Islet precursor cell (in vitro differentiated cells): ENCODE measurements around the gene ADAMTS3.
"Not testable (repeated sequence)": the region's sequence is repeated elsewhere in the genome, so short reads cannot be mapped to it uniquely, and the experiment has no call there.

Experiments
- DNase-seq: peaks from one replicate; pipeline ENCODE4 v3.0.0-alpha.2; 2018

Gene ADAMTS3

DNA sequence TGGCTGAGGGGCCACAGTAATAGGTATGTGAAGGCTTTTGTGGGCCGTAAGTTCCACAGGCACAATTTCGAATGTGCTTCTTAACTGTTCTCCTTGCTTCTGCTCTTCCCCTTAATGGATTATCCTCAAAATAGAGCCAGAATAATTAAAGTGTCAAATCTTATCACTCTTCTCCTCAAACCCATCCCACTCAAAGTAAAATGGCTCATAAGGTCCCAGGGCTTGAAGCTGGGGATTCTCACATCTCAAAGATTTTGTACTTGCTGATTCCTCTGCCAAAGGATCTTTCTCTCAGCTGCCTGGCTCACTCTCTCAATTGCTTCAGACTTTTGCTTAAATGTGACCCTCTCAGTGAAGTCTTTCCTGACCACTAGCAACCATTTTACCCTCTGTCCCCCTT is 16.6 kb downstream of the ADAMTS3 start:
- no peak for DNase-seq

DNA sequence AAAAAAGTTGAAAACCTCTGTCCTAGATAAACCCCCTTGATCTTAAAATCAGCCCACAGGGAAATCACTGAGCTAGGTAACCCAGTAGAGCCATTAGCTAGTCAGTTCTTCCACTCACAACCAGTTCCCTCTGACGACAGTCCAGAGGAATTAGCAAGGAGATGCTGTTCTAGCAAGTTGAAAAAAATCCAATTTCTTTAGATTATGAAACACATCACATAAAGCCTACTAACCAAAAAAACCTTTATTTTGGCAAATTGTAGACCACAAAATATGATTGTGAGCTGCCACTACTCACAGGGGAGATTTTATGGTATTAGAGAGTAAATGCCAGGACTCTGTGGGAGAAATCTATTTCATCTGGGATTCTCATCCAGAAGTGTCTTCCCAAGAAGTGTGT is 22.6 kb downstream of the ADAMTS3 start:
- DNase-seq = no peak

DNA sequence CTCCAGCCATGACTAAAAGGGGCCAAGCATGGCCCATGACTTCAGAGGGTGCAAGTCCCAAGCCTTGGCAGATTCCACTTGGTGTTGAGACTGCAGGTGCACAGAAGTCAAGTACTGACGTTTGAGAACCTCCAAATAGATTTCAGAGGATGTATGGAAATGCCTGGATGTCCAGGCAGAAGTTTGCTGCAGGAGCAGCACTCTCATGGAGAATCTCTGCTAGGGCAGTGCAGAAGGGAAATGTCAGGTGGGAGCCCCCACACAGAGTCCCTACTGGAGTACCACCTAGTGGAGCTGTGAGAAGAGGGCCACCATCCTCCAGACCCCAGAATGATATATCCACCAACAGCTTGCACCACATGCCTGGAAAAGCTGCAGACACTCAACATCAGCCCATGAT is 28.3 kb downstream of the ADAMTS3 start:
- DNase-seq = not testable (repeated sequence)

DNA sequence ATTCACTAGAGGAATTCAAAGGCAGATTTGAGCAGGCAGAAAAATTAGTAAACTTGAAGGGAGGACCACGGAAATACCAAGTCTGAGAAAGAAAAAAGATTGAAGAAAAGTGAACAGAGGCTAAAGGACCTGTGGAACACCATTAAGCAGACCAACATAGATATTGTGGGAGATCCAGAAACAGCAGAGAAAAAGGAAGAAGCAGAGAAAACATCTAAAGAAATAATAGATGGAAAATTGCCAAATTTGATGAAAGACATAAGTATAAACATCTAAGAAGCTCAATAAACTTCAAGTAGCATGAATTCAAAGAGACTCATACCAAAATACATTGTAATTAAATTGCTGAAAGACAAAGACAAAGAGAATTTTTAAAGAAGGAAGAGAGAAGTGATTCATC is 31.0 kb downstream of the ADAMTS3 start:
- no peak for DNase-seq

DNA sequence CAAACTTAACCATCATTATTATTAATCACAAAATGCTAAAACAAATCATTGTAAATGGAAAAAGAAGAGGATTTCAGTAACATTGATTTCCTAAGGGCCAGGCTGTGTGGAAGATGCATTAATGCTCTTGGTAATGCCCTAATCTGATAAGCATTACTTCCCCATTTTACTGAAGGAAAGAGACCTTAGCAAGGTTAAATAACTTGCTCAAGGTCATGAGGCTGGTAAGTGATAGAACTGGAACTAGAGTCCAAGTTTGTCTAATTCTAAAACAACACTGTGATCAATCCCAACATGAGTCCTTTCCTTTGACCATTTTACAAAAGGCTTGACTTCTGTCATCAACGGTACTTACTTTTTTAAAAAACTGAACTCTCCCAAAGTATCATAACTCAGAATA is 32.6 kb downstream of the ADAMTS3 start:
- no peak for DNase-seq

DNA sequence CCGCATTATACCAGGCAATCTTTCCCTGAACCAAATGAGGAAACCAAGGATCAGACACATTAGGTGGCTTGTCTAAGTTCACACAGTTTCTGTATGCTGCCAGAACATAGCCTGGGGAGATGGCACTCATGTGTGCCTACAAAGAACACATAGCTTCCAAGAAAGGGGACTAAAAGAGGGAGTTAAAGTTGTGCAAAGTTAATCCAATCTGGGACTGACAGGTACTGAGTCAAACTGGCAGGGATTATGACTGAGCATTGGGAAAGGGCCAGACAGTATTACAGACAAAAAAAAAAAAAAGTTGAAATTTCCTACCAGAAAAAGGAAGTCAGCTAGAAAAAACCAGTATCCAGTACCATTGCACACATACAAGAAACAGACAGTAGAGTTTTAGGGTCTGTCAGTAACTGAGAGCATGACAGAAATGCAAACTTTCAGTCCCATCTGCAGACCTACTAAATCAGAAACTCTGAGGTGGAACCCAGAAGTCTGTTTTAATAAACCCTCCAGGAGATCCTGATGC is 37.2 kb downstream of the ADAMTS3 start:
- no peak for DNase-seq

DNA sequence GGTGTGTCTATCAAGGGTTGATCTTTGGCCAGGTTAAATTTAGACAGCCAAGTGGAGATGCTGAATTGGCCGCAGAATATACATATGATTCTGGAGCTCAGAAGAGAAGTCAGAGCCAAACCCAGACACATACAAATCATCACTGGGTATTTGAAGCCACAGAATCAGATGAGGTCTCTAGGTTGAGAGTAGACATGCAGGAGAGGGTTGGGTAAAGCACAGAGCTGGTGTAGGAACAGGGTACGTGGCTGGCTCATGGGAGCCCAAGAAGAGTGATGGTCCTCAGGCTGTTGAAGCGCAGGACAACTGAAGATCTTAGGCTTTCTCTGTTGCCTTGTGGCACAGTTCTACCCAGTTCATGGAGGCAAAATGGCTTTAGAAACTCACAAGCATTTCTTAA is 37.7 kb downstream of the ADAMTS3 start:
- no peak for DNase-seq

DNA sequence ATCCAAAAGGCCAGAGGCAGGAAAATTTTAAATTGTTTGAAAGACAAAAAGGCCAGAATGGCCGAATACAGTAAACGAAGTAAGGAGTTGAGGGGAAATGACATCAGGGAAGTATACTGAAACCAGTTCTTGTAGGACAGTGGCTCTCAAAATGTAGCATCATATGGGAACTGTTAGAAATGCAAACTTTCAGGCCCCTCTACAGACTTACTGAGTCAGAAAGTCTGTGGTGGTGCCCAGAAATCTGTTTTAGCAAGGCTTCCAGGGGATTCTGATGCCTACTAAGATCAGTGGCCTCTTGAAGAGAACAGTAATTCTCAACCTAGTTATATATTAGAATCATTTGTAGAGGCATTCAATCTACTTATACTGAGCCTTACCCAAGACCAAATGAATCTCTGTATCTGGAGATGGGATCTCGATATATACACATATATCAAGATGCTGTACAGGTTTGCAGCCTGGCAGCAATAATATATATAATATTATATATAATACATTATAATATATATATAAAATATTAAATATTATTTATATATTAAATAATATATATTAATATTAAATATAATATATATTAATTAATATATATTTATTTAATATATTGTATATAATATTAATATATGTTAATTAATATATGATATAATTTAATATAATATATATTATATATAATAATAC is 39.7 kb downstream of the ADAMTS3 start:
- no peak for DNase-seq

DNA sequence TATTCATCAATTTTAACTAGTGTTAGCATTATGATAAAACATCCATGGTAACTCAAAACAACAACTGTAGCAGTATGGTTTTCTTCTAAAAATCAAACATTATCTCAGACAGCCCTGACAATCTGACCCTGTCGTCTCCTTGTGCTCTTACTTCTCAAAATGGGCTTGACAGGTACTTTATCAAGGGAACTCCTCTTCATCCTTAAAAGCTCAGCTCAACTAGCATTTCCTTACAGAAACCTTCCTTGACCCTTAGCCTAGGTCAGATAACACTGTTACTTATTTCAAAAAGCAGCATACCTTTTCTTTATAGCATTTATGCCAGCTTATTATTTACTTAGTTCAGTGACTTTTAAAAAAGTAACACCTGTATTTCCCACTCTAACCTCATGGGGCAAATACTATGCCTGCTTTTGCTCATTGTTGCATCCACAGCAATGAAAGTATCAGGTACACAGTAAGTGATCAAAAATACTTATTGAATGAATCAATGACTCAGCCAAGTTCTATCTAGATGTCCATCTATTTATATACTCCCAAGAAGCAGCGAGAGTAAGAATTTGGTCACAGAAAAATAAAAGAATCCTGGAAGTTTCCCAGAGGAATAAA is 41.9 kb downstream of the ADAMTS3 start:
- DNase-seq = no peak

DNA sequence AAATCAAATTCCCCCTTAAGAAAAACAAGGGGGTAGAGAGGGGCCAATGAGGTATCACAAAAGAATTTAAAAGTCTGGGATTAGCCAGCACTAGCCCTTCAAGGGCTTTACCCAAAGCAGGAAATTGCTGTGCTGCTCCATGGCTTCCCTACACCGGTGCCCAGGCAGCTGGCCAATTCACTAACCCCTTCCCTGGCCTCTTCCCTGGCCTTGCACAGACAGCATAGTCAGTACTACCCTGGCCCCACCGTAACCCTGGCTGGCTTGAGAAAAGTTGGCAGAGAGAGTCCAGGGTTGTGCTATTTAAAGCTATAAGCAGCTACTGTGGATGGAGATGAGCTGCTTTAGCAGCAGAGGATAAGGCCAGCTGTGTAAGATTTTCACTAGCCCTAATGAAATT is 43.1 kb downstream of the ADAMTS3 start:
- no peak for DNase-seq

DNA sequence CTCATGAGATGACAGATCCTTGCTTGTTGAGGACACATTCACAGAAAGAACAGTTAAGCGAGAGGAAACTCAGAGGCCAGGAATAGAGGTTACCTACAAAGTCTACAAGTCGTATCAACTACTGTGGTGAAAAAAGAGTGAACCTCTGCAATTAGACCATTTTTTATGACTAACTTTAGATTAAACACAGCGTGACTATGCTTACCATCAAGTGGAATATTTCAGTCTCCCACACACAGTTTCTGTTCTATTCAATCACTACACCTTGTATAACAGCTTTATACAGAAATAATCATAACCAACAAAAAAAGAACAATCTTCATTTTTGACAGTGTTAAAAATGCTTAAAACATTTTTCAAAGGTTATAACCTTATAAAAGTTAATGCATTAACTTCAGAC is 46.6 kb downstream of the ADAMTS3 start:
- no peak for DNase-seq

DNA sequence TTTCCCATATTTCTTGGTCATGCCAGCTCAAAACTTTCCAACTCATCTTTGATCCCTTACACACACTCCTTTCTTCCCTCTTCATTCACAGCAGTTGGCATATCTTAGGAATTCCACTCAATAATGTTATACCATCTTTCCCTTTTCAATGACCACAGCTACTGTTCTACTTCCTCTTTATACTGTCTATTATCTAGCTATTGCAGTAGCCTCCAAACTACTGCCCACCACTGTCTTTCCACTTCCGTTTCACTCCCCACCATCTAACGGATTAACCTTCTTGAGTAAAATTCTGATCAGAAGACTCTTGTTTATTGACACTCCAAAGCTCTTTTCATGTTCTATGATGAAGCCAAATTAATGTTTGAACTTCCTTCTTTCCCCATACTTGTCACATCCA is 55.8 kb downstream of the ADAMTS3 start:
- no peak for DNase-seq

DNA sequence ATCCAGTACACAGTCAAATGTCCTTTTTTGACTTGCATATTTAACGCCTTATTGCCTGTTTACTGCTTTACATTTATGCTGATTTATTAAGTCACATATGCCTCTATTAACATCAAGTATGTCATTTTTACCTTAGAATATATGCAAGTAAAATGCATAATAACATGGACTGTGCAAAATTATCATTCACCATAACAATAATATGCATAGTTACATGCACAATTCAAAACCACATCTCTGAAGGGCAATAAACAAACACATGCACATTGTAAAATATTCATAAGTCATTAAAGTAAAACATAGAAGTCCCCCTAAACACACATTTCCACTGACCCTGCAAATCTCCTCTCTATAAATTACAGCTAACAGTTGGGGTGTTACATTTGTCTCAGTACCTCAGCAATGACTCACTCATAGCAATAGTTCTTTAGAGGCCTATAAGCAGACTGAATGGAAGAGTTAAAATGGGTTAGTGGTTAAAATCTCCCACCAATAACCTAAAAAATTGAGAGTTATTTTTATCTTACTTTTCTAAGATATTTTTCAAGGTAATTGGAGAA is 61.1 kb downstream of the ADAMTS3 start:
- no peak for DNase-seq

DNA sequence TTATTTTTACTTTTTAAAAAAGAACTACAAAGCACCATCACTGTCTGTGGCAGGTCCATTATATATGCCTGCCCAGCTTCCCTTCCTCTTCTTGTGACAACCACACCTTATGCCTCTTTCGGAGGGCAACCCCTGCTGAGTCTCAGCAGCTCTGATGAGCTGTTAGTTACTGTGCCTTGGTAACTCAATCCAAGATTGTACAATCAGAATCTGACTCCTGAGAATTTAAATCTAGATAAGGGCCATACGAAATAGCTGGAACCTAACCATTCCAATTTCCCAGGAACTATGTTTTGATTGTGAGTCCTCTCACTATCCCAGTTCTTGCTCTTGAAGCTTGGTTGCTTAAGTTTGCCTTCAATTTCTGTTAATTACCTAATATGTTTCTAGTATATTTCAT is 61.9 kb downstream of the ADAMTS3 start:
- DNase-seq = no peak

DNA sequence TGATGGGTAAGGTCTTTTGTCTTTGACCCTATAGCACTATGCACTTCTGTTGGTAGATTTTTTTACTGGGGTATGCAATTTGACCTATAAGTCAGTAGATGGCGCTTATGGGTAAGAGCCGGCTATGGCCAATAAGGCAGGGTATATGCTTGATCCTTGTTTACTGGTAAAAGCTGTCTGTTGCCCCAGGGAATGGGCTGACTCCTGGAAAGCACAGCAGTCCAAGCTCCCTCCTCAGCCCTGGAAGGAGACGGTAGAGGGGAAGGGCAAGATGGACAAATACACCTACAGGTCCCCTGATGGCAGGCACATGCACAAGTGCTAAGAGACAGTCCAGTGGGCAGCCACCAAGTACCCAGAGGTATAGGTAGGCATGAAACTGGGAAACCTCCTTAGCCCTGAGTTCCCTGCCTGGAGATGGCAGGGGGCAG is 63.7 kb downstream of the ADAMTS3 start:
- peak; percentile 88 for DNase-seq

DNA sequence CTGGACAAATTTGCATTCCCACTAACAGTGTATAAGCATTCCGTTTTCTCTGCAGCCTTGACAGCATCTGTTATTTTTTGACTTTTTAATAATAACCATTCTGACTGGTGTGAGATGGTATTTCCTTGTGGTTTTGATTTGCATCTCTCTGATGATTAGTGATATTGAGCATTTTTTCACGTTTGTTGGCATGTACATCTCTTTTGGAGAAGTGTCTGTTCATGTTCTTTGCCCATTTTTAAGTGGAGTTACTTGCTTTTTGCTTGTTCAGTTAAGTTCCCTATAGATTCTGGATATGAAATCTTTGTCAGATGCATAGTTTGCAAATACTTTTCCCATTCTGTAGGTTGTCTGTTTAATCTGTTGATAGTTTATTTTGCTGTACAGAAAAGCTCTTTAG is 68.8 kb downstream of the ADAMTS3 start:
- no peak for DNase-seq

DNA sequence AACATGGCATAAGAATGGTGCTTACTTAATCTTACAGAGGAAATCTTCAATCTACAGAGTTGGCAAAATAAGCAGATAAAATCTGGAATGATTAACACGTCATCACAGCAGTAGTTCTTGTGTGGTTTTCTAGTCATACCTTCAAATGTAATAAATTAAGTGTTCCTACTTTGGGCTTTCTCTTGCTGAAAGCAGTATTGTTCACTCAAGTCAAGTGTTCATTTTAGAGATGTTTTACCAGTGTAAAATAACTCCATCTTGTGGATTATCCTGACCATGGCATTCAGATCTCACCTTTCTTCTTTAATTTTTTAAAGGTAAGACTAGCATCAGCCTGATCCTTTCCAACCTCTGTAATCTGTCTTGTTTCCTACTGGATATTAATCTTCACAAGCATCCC is 72.9 kb downstream of the ADAMTS3 start:
- no peak for DNase-seq

DNA sequence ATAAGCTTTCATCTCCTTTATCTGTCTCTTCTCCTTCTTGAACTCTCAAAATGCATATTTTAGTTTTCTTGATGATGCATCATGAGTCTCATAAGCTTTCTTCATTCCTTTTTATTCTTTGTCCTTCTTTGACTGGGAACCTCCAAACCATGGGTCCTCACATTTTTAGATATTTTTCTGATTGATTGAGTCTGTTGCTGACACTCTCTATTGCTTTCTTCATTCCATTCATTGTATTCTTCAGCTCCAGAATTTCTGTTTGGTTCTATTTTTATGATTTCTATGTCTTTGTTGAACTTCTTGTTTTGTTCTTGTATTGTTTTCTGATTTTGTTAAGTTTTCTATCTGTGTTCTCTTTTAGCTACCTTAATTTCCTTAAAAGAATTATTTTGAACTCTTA is 74.9 kb downstream of the ADAMTS3 start:
- DNase-seq = no peak

DNA sequence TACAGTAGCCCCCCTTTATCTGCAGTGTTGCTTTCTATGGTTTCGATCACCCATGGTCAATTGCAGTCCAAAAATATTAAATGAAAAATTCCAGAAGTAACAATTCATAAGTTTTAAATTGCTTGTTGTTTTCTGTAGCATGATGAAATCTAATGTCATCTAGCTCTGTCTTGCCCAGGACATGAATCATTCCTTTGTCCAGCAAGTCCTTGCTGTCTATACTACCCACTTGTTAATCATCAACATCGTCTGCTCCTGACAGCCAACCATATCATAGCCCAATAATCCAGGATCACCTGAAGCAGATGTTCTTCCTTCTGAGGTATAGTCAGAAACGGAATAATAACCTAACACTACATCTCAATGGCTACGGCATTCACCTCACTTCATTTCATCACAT is 79.8 kb downstream of the ADAMTS3 start:
- DNase-seq = no peak

DNA sequence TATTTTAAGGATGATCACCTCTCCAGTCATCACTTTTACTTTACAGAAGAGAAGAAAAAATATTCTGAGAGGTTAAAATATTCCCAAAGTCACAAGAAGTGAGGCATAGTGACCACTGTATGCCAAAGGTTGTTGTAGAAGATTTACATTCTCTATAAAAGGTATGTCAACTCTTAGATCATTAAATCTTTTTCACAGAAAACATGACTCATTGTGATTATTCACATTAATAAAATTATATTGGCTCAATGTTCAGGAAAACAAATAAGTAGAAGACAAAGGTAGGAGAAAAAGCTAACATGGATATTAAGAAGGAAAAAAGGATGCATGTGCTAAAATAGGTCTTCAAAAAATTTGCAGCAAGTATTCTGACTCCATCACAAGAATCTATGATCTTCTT is 82.0 kb downstream of the ADAMTS3 start:
- DNase-seq = no peak

DNA sequence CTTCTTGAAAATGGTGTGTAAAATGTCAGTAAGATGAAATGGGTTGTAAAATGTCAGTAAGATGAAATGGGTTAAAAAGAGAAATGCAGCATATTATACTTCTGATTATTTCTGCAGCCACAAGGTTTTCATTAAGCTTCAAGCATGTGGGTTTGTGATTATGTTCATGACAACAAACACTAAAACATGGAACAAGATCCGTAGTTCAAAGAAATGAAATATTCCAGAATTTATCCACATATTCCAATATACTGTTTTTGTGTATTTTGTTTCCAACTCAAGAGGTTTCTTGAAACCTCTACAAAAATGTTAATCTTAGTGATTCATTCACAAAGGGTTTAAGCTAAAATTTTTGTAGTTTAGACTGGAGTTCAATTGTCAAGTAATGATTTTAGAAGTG is 84.0 kb downstream of the ADAMTS3 start:
- DNase-seq = no peak

DNA sequence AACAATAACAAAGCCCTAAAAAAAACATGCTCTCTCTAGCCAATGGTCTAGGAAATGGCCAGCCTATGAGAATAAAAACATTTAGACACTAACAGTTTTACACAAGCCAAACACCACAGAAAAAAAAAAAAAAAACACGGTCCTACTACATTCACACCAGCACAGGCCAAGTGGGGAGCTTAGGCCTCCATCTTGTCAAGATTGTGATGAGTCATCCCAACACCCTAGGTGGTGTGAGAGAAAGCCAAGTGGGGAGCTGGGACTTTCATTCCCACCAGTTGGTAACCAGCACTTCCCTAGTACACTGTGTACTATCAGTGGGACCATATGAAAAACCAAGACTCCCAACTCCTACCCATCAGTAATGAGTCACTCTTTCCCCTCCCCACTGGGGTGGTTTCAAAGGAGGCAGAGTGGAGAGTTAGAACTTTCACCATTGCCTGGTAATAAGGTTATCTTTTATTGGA is 95.6 kb downstream of the ADAMTS3 start:
- no peak for DNase-seq

DNA sequence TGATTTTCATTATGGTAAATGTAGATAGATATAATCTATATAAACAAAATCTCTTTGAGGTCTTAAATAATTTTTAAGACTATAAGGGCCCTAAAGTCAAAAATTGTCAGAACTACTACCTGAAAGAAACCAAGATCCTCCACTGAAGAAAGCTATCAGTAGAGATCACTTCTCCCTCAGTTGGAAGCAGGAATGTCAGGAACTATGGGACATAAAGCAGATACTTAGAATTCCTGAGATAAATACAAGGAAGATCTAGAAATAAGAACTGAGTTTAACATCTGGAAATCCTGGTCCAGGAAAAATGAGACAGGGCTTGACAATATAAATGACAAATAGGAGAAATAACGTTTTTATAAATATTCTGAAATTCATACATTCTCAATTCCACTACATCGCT is 97.2 kb downstream of the ADAMTS3 start:
- no peak for DNase-seq

DNA sequence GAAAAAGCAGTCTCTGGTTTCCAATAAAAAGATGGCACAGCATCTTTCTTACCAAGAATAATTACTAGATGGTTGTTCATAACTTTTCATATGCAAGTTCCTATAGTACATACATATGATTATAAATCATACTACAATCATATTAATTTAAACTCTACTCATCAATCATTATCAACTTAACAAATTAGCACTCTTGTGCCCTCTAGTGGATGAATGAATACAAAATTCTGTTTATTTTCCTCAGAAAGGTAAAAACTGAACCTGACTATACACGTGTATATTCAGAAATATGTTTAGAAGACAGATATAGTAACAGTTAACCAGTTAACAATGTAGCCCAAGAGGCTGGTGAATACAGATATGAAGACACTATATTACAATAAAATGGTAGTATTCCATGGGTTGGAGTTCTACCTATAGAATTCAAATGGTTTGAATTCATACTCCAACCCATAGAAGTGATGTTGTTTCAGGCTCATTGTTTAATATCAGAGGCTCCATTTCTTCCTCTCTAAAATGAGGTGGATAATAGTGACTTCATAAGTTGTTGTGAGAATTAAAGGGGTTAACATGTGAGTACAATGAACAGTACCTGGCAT is 100.0 kb downstream of the ADAMTS3 start:
- DNase-seq = no peak
